AG04449 (cell line): ENCODE measurements around the gene CA6.

Source experiments
- CTCF ChIA-PET: fragments of 350-600 bp; formaldehyde crosslinking; extraction: SDS; loops from one replicate; lab custom pipeline; 2021; ENCODE audit warnings: antibody characterized with exemption; lab: Yijun Ruan, JAX
- POLR2A ChIA-PET: fragments of 400-600, 350-600 bp; formaldehyde crosslinking; extraction: SDS; loops from one replicate; lab custom pipeline; 2020; ENCODE audit warnings: antibody characterized with exemption, inconsistent platforms; lab: Yijun Ruan, JAX
- DNase-seq: peaks from one replicate; pipeline ENCODE4 v3.0.0-alpha.2; 2010; ENCODE audit warnings: low read depth, low spot score
- H3K4me3 ChIP-seq: 2 replicates; pipeline ENCODE4 v1.5.1; 2011; ENCODE audit warnings: low read depth, mild to moderate bottlenecking, control low read depth, low read length
- TF ChIP-seq, protein P1 (sequence below): IDR thresholded peaks from one replicate; pipeline ENCODE4 v1.5.1; 2011; ENCODE audit warnings: mild to moderate bottlenecking, moderate library complexity, low read length, control low read depth, inconsistent platforms; ENCODE audit not compliant: insufficient read depth; ENCODE audit errors: missing control alignments

The CA6 gene

DNA sequence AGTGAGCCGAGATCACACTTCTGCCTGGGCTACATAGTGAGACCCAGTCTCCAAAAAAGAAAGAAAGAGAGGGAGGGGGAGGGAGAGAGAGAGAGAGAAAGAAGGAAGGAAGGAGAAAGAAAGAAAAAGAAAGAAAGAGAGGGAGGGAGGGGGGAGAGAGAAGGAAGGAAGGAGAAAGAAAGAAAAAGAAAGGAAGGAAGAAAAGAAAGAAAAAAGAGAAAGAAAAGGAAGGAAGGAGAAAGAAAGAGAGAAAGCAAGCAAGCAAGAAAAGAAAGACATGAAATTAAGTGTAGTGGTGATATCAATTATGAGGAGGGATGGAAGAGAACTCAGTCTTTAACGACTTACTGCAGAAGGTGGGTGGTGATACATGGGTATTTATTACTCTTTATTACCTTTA, 38.5 kb downstream of the CA6 start:
- no peak for DNase-seq
- no peak overlapping the region for H3K4me3 ChIP-seq
- TF ChIP-seq, protein P1, sequence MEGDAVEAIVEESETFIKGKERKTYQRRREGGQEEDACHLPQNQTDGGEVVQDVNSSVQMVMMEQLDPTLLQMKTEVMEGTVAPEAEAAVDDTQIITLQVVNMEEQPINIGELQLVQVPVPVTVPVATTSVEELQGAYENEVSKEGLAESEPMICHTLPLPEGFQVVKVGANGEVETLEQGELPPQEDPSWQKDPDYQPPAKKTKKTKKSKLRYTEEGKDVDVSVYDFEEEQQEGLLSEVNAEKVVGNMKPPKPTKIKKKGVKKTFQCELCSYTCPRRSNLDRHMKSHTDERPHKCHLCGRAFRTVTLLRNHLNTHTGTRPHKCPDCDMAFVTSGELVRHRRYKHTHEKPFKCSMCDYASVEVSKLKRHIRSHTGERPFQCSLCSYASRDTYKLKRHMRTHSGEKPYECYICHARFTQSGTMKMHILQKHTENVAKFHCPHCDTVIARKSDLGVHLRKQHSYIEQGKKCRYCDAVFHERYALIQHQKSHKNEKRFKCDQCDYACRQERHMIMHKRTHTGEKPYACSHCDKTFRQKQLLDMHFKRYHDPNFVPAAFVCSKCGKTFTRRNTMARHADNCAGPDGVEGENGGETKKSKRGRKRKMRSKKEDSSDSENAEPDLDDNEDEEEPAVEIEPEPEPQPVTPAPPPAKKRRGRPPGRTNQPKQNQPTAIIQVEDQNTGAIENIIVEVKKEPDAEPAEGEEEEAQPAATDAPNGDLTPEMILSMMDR = no peak
- POLR2A ChIA-PET = no interaction called here
- CTCF ChIA-PET = interaction anchor here (1.5 to 1.8 kb wide), 2 partner anchors 21 to 65 kb away, joined by 4 to 9 read pairs; no protein-coding TSS in a partner anchor

DNA sequence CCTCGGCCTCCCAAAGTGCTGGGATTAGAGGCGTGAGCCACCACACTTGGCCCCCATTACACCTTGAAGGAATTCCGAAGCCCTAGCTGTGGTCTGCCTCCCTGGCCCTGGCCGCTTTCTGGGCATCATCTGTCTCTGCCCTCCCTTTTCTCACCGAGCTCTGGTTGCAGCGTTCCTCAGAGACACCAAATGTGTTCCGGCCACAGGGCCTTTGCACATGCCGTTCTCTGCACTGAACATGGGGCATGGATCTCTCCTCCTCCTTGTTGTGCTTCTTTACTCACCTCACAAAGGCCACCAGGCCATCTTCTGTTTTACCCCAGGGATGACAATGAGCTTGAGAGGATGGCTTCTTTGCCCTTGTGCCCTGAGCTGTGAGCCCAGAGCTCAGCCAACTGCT, 39.3 kb downstream of the CA6 start:
- TF ChIP-seq, protein P1 = no peak
- ChIA-PET POLR2A (interaction anchor here (0.9 kb wide), 1 partner anchor 85 kb away, joined by 3 read pairs; no protein-coding TSS in a partner anchor), CTCF (interaction anchor here (0.6 to 7.2 kb wide), 6 partner anchors 24 to 211 kb away, joined by 3 to 206 read pairs (median 28); no protein-coding TSS in a partner anchor)
- no peak for DNase-seq
- H3K4me3 ChIP-seq = no peak overlapping the region

DNA sequence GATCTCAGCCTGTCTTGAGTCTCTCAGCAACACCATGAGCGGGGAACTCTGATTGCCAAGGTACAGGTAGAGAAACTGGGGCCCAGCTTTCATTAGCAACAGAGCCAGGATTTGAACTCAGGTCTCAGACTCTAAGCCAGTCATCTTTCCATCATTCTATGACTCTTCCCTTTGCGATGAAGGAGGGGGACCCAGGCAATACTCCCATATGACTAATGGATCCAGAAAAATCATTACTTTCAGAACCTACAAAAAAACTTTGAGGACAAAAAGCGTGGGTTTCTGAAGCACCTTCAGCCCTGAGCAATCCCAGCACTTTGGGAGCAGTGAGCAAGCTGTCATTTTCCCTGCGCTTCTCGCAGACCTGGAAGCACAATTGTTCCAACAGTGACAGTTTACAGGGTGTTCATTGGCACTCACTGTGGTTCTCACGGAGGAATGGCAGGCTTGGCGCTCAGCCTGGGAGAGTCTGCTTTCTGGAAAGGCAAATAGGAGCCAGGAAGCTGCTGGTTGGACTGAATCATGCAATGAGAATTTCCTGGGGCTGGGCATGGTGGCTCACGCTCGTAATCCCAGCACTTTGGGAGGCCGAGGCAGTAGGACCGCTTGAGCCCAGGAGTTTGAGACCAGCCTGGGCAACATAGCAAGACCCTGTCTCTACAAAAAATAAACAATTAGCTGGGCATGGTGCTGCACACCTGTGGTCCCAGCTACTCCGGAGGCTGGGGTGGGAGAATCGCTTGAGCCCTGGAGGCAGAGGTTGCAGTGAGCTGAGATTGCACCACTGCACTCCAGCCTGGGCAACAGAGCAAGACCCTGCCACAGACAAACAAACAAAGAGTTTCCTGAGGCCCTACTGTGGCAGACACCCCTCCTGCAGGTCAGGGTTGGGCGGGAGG, 40.5 kb downstream of the CA6 start:
- TF ChIP-seq, protein P1 = no peak
- CTCF ChIA-PET = interaction anchor here (0.9 to 7.2 kb wide), 13 partner anchors 9 to 137 kb away, joined by 3 to 206 read pairs (median 13); no protein-coding TSS in a partner anchor
- peak; percentile 86 for DNase-seq
- no peak overlapping the region for H3K4me3 ChIP-seq
- POLR2A ChIA-PET = interaction anchor here (0.6 to 1.0 kb wide), 4 partner anchors 21 to 108 kb away, joined by 3 to 4 read pairs (median 3); partner anchors contain the start of gene ENO1

DNA sequence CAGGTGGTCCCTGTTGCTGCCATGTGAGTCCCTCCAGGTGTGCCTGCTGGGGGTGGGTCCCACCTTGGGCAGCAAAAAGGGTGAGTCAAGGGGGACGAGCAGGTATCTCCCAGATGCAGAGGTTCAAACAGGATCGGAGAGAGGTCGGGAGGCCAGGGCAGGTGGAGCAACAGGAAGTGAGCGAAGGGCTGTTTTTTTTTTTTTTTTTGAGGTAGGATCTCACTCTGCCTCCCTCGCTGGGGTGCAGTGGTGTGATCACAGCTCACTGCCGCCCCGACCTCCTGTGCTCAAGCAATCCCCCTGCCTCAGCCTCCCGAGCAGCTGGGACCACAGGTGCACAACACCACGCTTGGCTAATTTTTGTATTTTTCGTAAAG, 41.1 kb downstream of the CA6 start:
- no peak for DNase-seq
- TF ChIP-seq, protein P1 = no peak
- no peak overlapping the region for H3K4me3 ChIP-seq
- ChIA-PET POLR2A (interaction anchor here (1.0 kb wide), 2 partner anchors 108 to 109 kb away, joined by 3 to 4 read pairs; partner anchors contain the start of gene ENO1), CTCF (interaction anchor here (1.2 to 7.2 kb wide), 17 partner anchors 10 to 138 kb away, joined by 3 to 206 read pairs (median 12); no protein-coding TSS in a partner anchor)

DNA sequence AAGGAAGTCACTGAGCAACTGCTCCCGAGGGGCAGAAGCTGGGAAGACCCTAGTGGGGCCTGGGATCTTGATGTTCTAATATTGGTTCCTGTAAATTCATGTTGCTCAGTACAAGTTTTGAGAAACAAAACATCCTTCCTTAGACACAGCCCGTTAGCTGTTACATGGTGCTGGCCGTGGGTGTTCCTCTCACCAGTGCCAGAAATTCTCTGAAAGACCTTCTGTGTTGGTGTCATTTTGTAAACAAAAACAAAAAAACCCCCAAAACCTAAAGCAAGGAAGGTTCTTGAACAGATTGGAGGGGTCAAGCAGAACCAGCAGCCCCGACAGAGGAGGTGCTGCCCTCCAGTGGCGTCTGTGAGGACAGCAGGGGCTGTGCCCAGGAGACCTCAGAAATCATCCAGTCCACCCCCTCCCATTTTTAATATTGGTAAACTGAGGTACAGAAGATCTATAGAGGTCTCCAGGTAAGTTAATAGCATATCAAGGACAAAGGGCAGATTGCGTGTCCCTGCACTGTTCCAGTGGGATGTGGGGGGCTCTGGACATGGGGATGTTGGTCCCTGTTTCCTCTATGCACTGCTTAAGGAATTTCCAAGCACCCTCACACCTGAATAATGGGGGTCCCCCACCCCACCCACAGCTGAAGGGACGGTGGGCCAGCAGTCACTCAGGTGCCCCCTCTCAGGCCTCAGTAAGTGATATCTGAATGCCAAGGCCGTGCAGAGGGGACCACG, 42.4 kb downstream of the CA6 start:
- ChIA-PET CTCF (interaction anchor here (0.6 to 7.2 kb wide), 34 partner anchors 9 to 977 kb away, joined by 3 to 206 read pairs (median 6); no protein-coding TSS in a partner anchor), POLR2A (no interaction called here)
- no peak for DNase-seq
- TF ChIP-seq, protein P1 = peak; percentile 86
- no peak overlapping the region for H3K4me3 ChIP-seq
